Sigmoid colon (tissue), 4 donors: ENCODE measurements around the gene DUOXA2.

ENCODE experiments used
- POLR2A ChIP-seq, 2 donors: fragments of 450-650 bp; IDR thresholded peaks; one replicate each; pipeline ENCODE4 v1.6.1; 2016; ENCODE audit warnings: antibody characterized with exemption in 2 of 2, mild to moderate bottlenecking in 2 of 2, moderate library complexity in 2 of 2
- POLR2AphosphoS5 ChIP-seq, 4 donors: sonication (generic); formaldehyde crosslinking; IDR thresholded peaks; one replicate each; pipeline ENCODE4 v1.6.1; 2017; ENCODE audit warnings: antibody characterized with exemption in 4 of 4
- TF ChIP-seq, protein P1 (sequence below), 4 experiments: fragments of 450-650 bp in 3 of 4; fragments of 200-600 bp in 1 of 4; IDR thresholded peaks; one replicate each; pipeline ENCODE4 v1.5.1; 2016 to 2019; ENCODE audit warnings: antibody characterized with exemption in 4 of 4, mild to moderate bottlenecking in 3 of 4, moderate library complexity in 2 of 4

GRCh38 chr15:45139770-45140169, 25.6 kb downstream of the DUOXA2 start:
- TF ChIP-seq, protein P1, sequence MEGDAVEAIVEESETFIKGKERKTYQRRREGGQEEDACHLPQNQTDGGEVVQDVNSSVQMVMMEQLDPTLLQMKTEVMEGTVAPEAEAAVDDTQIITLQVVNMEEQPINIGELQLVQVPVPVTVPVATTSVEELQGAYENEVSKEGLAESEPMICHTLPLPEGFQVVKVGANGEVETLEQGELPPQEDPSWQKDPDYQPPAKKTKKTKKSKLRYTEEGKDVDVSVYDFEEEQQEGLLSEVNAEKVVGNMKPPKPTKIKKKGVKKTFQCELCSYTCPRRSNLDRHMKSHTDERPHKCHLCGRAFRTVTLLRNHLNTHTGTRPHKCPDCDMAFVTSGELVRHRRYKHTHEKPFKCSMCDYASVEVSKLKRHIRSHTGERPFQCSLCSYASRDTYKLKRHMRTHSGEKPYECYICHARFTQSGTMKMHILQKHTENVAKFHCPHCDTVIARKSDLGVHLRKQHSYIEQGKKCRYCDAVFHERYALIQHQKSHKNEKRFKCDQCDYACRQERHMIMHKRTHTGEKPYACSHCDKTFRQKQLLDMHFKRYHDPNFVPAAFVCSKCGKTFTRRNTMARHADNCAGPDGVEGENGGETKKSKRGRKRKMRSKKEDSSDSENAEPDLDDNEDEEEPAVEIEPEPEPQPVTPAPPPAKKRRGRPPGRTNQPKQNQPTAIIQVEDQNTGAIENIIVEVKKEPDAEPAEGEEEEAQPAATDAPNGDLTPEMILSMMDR (IDR thresholded peaks at IDR 0.05) = no peak
- TF ChIP-seq POLR2A (IDR thresholded peaks at IDR 0.05) (no peak), POLR2AphosphoS5 (IDR thresholded peaks at IDR 0.05) (no peak)
